Keratinocyte (primary cell): Measurements from ENCODE around the gene MPND.

Experiments used
- EZH2 ChIP-seq: IDR thresholded peaks from one replicate; pipeline ENCODE4 v1.6.1; 2012; ENCODE audit warnings: inconsistent platforms, mild to moderate bottlenecking, low read length, moderate library complexity
- TF ChIP-seq, protein P1 (sequence below), 3 experiments: IDR thresholded peaks in 1 of 3; conservative IDR thresholded peaks in 1 of 3; optimal IDR thresholded peaks in 1 of 3; 2 replicates in 2 of 3; 3 replicates in 1 of 3; pipeline versions ENCODE3 to v1.5.1; 2011; ENCODE audit warnings: low read length in 3 of 3, mild to moderate bottlenecking in 3 of 3, moderate library complexity in 2 of 3, control low read depth in 1 of 3, inconsistent platforms in 1 of 3; ENCODE audit not compliant: insufficient read depth in 2 of 3; ENCODE audit errors: extremely low read depth in 1 of 3

- TF ChIP-seq, protein P1, sequence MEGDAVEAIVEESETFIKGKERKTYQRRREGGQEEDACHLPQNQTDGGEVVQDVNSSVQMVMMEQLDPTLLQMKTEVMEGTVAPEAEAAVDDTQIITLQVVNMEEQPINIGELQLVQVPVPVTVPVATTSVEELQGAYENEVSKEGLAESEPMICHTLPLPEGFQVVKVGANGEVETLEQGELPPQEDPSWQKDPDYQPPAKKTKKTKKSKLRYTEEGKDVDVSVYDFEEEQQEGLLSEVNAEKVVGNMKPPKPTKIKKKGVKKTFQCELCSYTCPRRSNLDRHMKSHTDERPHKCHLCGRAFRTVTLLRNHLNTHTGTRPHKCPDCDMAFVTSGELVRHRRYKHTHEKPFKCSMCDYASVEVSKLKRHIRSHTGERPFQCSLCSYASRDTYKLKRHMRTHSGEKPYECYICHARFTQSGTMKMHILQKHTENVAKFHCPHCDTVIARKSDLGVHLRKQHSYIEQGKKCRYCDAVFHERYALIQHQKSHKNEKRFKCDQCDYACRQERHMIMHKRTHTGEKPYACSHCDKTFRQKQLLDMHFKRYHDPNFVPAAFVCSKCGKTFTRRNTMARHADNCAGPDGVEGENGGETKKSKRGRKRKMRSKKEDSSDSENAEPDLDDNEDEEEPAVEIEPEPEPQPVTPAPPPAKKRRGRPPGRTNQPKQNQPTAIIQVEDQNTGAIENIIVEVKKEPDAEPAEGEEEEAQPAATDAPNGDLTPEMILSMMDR (optimal IDR thresholded peaks at IDR 0.05 in 1 of 3, IDR thresholded peaks at IDR 0.05 in 1 of 3, conservative IDR thresholded peaks at IDR 0.05 in 1 of 3; ENCODE audit: extremely low read depth in 1 of 3, insufficient read depth in 2 of 3, low read length in 3 of 3) = no peak
- TF ChIP-seq EZH2 = no peak
These were observed 49.0 kb upstream of the MPND start for GRCh38 chr19:4294389-4294788.
